Spinal cord (tissue), 10 donors: ENCODE data around the gene RTKN2. TPM values are rescaled to one million over a fixed set of nuclear protein-coding genes. Genes with fewer than 3 reads are reported as not detected.

ENCODE experiments used
- DNase-seq, 6 donors: peaks; one replicate each; pipeline versions ENCODE4 v3.0.0 to v3.0.0-alpha.2; 2013 to 2015; ENCODE audit warnings: low spot score in 6 of 6, low read depth in 4 of 6
- H3K27ac ChIP-seq: one replicate; pipeline ENCODE4 v1.5.1; 2013; ENCODE audit warnings: low read depth, low read length, control low read depth
- H3K27me3 ChIP-seq: one replicate; pipeline ENCODE4 v1.6.1; 2013; ENCODE audit warnings: low read length; ENCODE audit not compliant: control insufficient read depth, insufficient read depth
- H3K36me3 ChIP-seq: one replicate; pipeline ENCODE4 v1.6.1; 2013; ENCODE audit warnings: low read length; ENCODE audit not compliant: control insufficient read depth, insufficient read depth
- H3K4me1 ChIP-seq: one replicate; pipeline ENCODE4 v1.6.1; 2013; ENCODE audit warnings: low read length; ENCODE audit not compliant: control insufficient read depth, insufficient read depth
- H3K4me3 ChIP-seq: one replicate; pipeline ENCODE4 v1.5.1; 2013; ENCODE audit warnings: low read depth, low read length, control low read depth
- H3K9me3 ChIP-seq: one replicate; pipeline ENCODE4 v1.6.1; 2013; ENCODE audit warnings: low read length; ENCODE audit not compliant: control insufficient read depth, insufficient read depth
- WGBS: methylation state at CpG from one replicate; pipeline ENCODE4 v1.1.5; 2013; ENCODE audit warnings: missing lambda C conversion rate; ENCODE audit not compliant: insufficient coverage; 5-methylcytosine and 5-hydroxymethylcytosine counted together
- polyA plus RNA-seq, 2 donors: library from polyadenylated mRNA; unstranded; fragments of 120-200 nt; gene quantifications; one replicate each; pipeline ENCODE4 v1.2.1, GENCODE V29; 2013; ENCODE audit not compliant: insufficient read length in 2 of 2
- total RNA-seq, 2 donors: library from RNA; depleted of rRNA in 1 of 2; stranded (reverse); fragments of 120-200 nt in 1 of 2; fragments of >200 nt in 1 of 2; gene quantifications; one replicate each; pipeline versions ENCODE4 v1.2.3 to v1.2.4, GENCODE V29; 2013 to 2014
- donor health status: healthy.

The RTKN2 gene
- total and polyA plus RNA-seq, 4 donors: 9.0 to 13.0 (median 10.6) TPM

GRCh38 chr10:62172465-62172864 lies 96.2 kb downstream of the RTKN2 start:
- Histone ChIP-seq H3K4me1 (no peaks in the 10 kb centered on the region), H3K9me3 (no peaks in the 10 kb centered on the region), H3K4me3 (no peak overlapping the region), H3K36me3 (no peaks in the 10 kb centered on the region), H3K27ac (no peak overlapping the region), H3K27me3 (no peaks in the 10 kb centered on the region)
- no peak for DNase-seq

GRCh38 chr10:62171791-62172190 lies 96.9 kb downstream of the RTKN2 start:
- WGBS: no CpG with 5 or more reads among the region's 2 CpGs
- H3K4me1 ChIP-seq: no peaks in the 10 kb centered on the region
- no peak overlapping the region for H3K4me3 ChIP-seq
- no peaks in the 10 kb centered on the region for H3K36me3 ChIP-seq
- H3K9me3 ChIP-seq: no peaks in the 10 kb centered on the region
- no peak overlapping the region for H3K27ac ChIP-seq
- DNase-seq: no peak
- H3K27me3 ChIP-seq: no peaks in the 10 kb centered on the region

GRCh38 chr10:62170732-62171131 lies 97.9 kb downstream of the RTKN2 start:
- WGBS: no CpG with 5 or more reads among the region's 1 CpG
- Histone ChIP-seq H3K27me3 (no peaks in the 10 kb centered on the region), H3K9me3 (no peaks in the 10 kb centered on the region), H3K4me1 (no peaks in the 10 kb centered on the region), H3K27ac (no peak overlapping the region), H3K4me3 (no peak overlapping the region), H3K36me3 (no peaks in the 10 kb centered on the region)
- DNase-seq: no peak

- Histone ChIP-seq H3K4me1 (no peaks in the 10 kb centered on the region), H3K27me3 (no peaks in the 10 kb centered on the region), H3K36me3 (no peaks in the 10 kb centered on the region), H3K9me3 (no peaks in the 10 kb centered on the region), H3K4me3 (no peak overlapping the region), H3K27ac (no peak overlapping the region)
- 36% methylated on average over 2 of the region's 4 CpGs for WGBS
- peak in 3 of 6 donors; percentile 5 to 78 (median 33) for DNase-seq
Measured at GRCh38 chr10:62166331-62167131, 102.1 kb downstream of the RTKN2 start.

GRCh38 chr10:62165803-62166202 lies 102.8 kb downstream of the RTKN2 start:
- H3K27me3 ChIP-seq: no peaks in the 10 kb centered on the region
- no peak for DNase-seq
- H3K9me3 ChIP-seq: no peaks in the 10 kb centered on the region
- no peaks in the 10 kb centered on the region for H3K36me3 ChIP-seq
- no peak overlapping the region for H3K4me3 ChIP-seq
- no peak overlapping the region for H3K27ac ChIP-seq
- no peaks in the 10 kb centered on the region for H3K4me1 ChIP-seq
- WGBS: no CpG with 5 or more reads among the region's 4 CpGs

GRCh38 chr10:62163024-62163423 lies 105.6 kb downstream of the RTKN2 start:
- DNase-seq: no peak
- Histone ChIP-seq H3K4me1 (no peaks in the 10 kb centered on the region), H3K4me3 (no peak overlapping the region), H3K9me3 (no peaks in the 10 kb centered on the region), H3K27ac (no peak overlapping the region), H3K36me3 (no peaks in the 10 kb centered on the region), H3K27me3 (no peaks in the 10 kb centered on the region)
- WGBS: no CpG with 5 or more reads among the region's 2 CpGs

GRCh38 chr10:62162261-62162981 lies 106.2 kb downstream of the RTKN2 start:
- no CpG with 5 or more reads among the region's 4 CpGs for WGBS
- Histone ChIP-seq H3K36me3 (no peaks in the 10 kb centered on the region), H3K27me3 (no peaks in the 10 kb centered on the region), H3K4me1 (no peaks in the 10 kb centered on the region), H3K27ac (no peak overlapping the region), H3K9me3 (no peaks in the 10 kb centered on the region), H3K4me3 (no peak overlapping the region)
- DNase-seq: no peak

- H3K27me3 ChIP-seq: no peaks in the 10 kb centered on the region
- H3K9me3 ChIP-seq: no peaks in the 10 kb centered on the region
- H3K27ac ChIP-seq: no peak overlapping the region
- WGBS: 95% methylated on average over 3 of the region's 3 CpGs
- no peak overlapping the region for H3K4me3 ChIP-seq
- no peaks in the 10 kb centered on the region for H3K4me1 ChIP-seq
- no peak for DNase-seq
- no peaks in the 10 kb centered on the region for H3K36me3 ChIP-seq
Measured at GRCh38 chr10:62159351-62159750, 109.3 kb downstream of the RTKN2 start.

GRCh38 chr10:62157601-62158000 lies 111.0 kb downstream of the RTKN2 start:
- H3K4me1 ChIP-seq: no peaks in the 10 kb centered on the region
- H3K9me3 ChIP-seq: no peaks in the 10 kb centered on the region
- H3K27me3 ChIP-seq: no peaks in the 10 kb centered on the region
- no peak overlapping the region for H3K4me3 ChIP-seq
- no peak overlapping the region for H3K27ac ChIP-seq
- DNase-seq: peak in 1 of 6 donors; percentile 76
- no CpG with 5 or more reads among the region's 3 CpGs for WGBS
- H3K36me3 ChIP-seq: no peaks in the 10 kb centered on the region
